Fibroblast of lung (primary cell): ENCODE results near the gene MB. TPM values are rescaled to one million over a fixed set of nuclear protein-coding genes. Genes with fewer than 3 reads are reported as not detected.

ENCODE experiments used
- DNase-seq, 2 donors: peaks; one replicate each; pipeline versions ENCODE4 v3.0.0 to v3.0.0-alpha.2; 2010; ENCODE audit warnings: low read depth in 2 of 2
- H2AFZ ChIP-seq: 2 replicates; pipeline ENCODE4 v1.5.1; 2012; ENCODE audit warnings: low read length, control low read depth, inconsistent platforms
- H3K27ac ChIP-seq: 2 replicates; pipeline ENCODE4 v1.5.1; 2011; ENCODE audit warnings: low read length, control low read depth; ENCODE audit not compliant: insufficient read depth
- H3K27me3 ChIP-seq: 2 replicates; pipeline ENCODE4 v1.5.1; 2011; ENCODE audit warnings: mild to moderate bottlenecking, low read length; ENCODE audit not compliant: control insufficient read depth, insufficient read depth
- H3K36me3 ChIP-seq: 2 replicates; pipeline ENCODE4 v1.5.1; 2011; ENCODE audit warnings: low read length; ENCODE audit not compliant: control insufficient read depth, insufficient read depth
- H3K4me1 ChIP-seq: 2 replicates; pipeline ENCODE4 v1.5.1; 2011; ENCODE audit warnings: low read length; ENCODE audit not compliant: control insufficient read depth, insufficient read depth; ENCODE audit errors: extremely low read depth
- H3K4me2 ChIP-seq: 2 replicates; pipeline ENCODE4 v1.5.1; 2011; ENCODE audit warnings: low read length, control low read depth; ENCODE audit not compliant: insufficient read depth; ENCODE audit errors: extremely low read depth
- H3K4me3 ChIP-seq, 4 experiments: fragments of 200-600 bp in 1 of 4; sonication (generic) in 1 of 4; replicated peaks in 1 of 4; 2 replicates each; pipeline ENCODE4 v1.5.1; 2011 to 2016; ENCODE audit warnings: low read length in 4 of 4, low read depth in 3 of 4, mild to moderate bottlenecking in 3 of 4, control low read depth in 2 of 4, inconsistent platforms in 1 of 4, mixed read lengths in 1 of 4; ENCODE audit not compliant: insufficient read depth in 1 of 4; ENCODE audit errors: control extremely low read depth in 1 of 4
- H3K79me2 ChIP-seq: 2 replicates; pipeline ENCODE4 v1.5.1; 2012; ENCODE audit warnings: mild to moderate bottlenecking, low read length, inconsistent platforms; ENCODE audit not compliant: control insufficient read depth, insufficient read depth
- H3K9ac ChIP-seq: 2 replicates; pipeline ENCODE4 v1.5.1; 2011; ENCODE audit warnings: mild to moderate bottlenecking, low read length, control low read depth; ENCODE audit not compliant: insufficient read depth
- H3K9me3 ChIP-seq: 2 replicates; pipeline ENCODE4 v1.5.1; 2012; ENCODE audit warnings: low read depth, low read length; ENCODE audit not compliant: control insufficient read depth, insufficient read depth
- H4K20me1 ChIP-seq: 2 replicates; pipeline ENCODE4 v1.5.1; 2011; ENCODE audit warnings: low read length; ENCODE audit not compliant: control insufficient read depth, insufficient read depth; ENCODE audit errors: extremely low read depth
- CTCF ChIP-seq, 2 donors: IDR thresholded peaks in 1 of 2; conservative IDR thresholded peaks in 1 of 2; 1 replicate in 1 of 2; 2 replicates in 1 of 2; pipeline ENCODE4 v1.5.1; 2011 to 2012; ENCODE audit warnings: low read length in 2 of 2, control low read depth in 1 of 2, inconsistent platforms in 1 of 2, low read depth in 1 of 2, mild to moderate bottlenecking in 1 of 2
- EZH2 ChIP-seq: IDR thresholded peaks from 2 replicates; pipeline ENCODE4 v1.5.1; 2012; ENCODE audit warnings: low read length, control low read depth, mild to moderate bottlenecking; ENCODE audit errors: missing control alignments
- polyA plus RNA-seq, 2 donors: library from polyadenylated mRNA; depleted of rRNA in 1 of 2; stranded (reverse) in 1 of 2; unstranded in 1 of 2; fragments of >200 nt; gene quantifications; 2 replicates each; pipeline ENCODE4 v1.2.1, GENCODE V29; 2011 to 2012; ENCODE audit warnings: missing spikeins in 1 of 2
- total RNA-seq: library from RNA; depleted of rRNA; stranded (reverse); fragments of >200 nt; gene quantifications from 2 replicates; pipeline ENCODE4 v1.2.1, GENCODE V29; 2014

MB gene
- total and polyA plus RNA-seq, 2 donors (not counting 1 experiment from before 2014, with no cell fraction given) = not detected

- H4K20me1 ChIP-seq = no peaks in the 10 kb centered on the region
- no peak for DNase-seq
- no peaks in the 10 kb centered on the region for H3K36me3 ChIP-seq
- no peak overlapping the region for H3K9ac ChIP-seq
- peaks cover 2% of the 10 kb centered on the region for H3K4me1 ChIP-seq
- no peak overlapping the region for H3K4me3 ChIP-seq
- no peaks in the 10 kb centered on the region for H3K79me2 ChIP-seq
- H2AFZ ChIP-seq = no peak overlapping the region
- no peak overlapping the region for H3K27ac ChIP-seq
- H3K9me3 ChIP-seq = no peaks in the 10 kb centered on the region
- no peak overlapping the region for H3K4me2 ChIP-seq
- H3K27me3 ChIP-seq = no peaks in the 10 kb centered on the region
- TF ChIP-seq EZH2 (no peak), CTCF (conservative IDR thresholded peaks at IDR 0.05 in 1 of 2, IDR thresholded peaks at IDR 0.05 in 1 of 2; ENCODE audit: low read depth in 1 of 2, low read length in 2 of 2) (no peak)
Observed at GRCh38 chr22:35622191-35622913, 5.2 kb upstream of the MB start.

- no peak overlapping the region for H3K9ac ChIP-seq
- H4K20me1 ChIP-seq = no peaks in the 10 kb centered on the region
- no peak for DNase-seq
- H3K36me3 ChIP-seq = no peaks in the 10 kb centered on the region
- H3K9me3 ChIP-seq = no peaks in the 10 kb centered on the region
- H2AFZ ChIP-seq = no peak overlapping the region
- H3K79me2 ChIP-seq = no peaks in the 10 kb centered on the region
- no peak overlapping the region for H3K4me2 ChIP-seq
- no peak overlapping the region for H3K27ac ChIP-seq
- TF ChIP-seq EZH2 = no peak
- no peaks in the 10 kb centered on the region for H3K27me3 ChIP-seq
- H3K4me1 ChIP-seq = peaks cover 2% of the 10 kb centered on the region
- H3K4me3 ChIP-seq = no peak overlapping the region
Observed at GRCh38 chr22:35621451-35621850, 4.3 kb upstream of the MB start.

GRCh38 chr22:35620624-35621251, 3.6 kb upstream of the MB start:
- DNase-seq = peak in 1 of 2 donors; percentile 21

More at GRCh38 chr22:35620624-35621251, 3.6 kb upstream of the MB start:
- H3K4me3 ChIP-seq = no peak overlapping the region
- no peaks in the 10 kb centered on the region for H3K79me2 ChIP-seq
- no peaks in the 10 kb centered on the region for H3K9me3 ChIP-seq
- H3K27me3 ChIP-seq = peaks cover 3% of the 10 kb centered on the region
- peaks cover 2% of the 10 kb centered on the region for H3K4me1 ChIP-seq
- H3K9ac ChIP-seq = no peak overlapping the region
- H3K36me3 ChIP-seq = no peaks in the 10 kb centered on the region
- H3K4me2 ChIP-seq = no peak overlapping the region
- TF ChIP-seq CTCF (conservative IDR thresholded peaks at IDR 0.05 in 1 of 2, IDR thresholded peaks at IDR 0.05 in 1 of 2; ENCODE audit: low read depth in 1 of 2, low read length in 2 of 2) = no peak
- H3K27ac ChIP-seq = no peak overlapping the region
- H2AFZ ChIP-seq = no peak overlapping the region
- H4K20me1 ChIP-seq = no peaks in the 10 kb centered on the region
